Lung (tissue), 12 donors: ENCODE results near the gene MS4A18. TPM values are rescaled to one million over a fixed set of nuclear protein-coding genes. Genes with fewer than 3 reads are reported as not detected.
"Not testable (repeated sequence)": the region's sequence is repeated elsewhere in the genome, so short reads cannot be mapped to it uniquely, and the experiment has no call there.

Experiments used
- ATAC-seq: fragments of 200-7000 bp; cut with Tn5 transposase; one replicate; pipeline ENCODE4 v1.9.1; 2020; ENCODE audit warnings: moderate number of reproducible peaks; ENCODE audit not compliant: insufficient read depth, low FRiP score
- DNase-seq, 3 donors: peaks; one replicate each; pipeline ENCODE4 v3.0.0-alpha.2; 2013 to 2017
- H3K27ac ChIP-seq, 2 donors: one replicate each; pipeline ENCODE4 v1.5.1; 2013; ENCODE audit warnings: mild to moderate bottlenecking in 2 of 2, moderate library complexity in 2 of 2, control low read depth in 1 of 2, inconsistent platforms in 1 of 2, low read depth in 1 of 2, low read length in 1 of 2
- H3K27me3 ChIP-seq, 3 donors: one replicate each; pipeline ENCODE4 v1.5.1; 2013; ENCODE audit warnings: low read length in 2 of 3; ENCODE audit not compliant: control insufficient read depth in 3 of 3, insufficient read depth in 3 of 3
- H3K36me3 ChIP-seq, 4 donors: one replicate each; pipeline ENCODE4 v1.5.1; 2013; ENCODE audit warnings: low read length in 4 of 4, mild to moderate bottlenecking in 1 of 4, moderate library complexity in 1 of 4; ENCODE audit not compliant: control insufficient read depth in 4 of 4, insufficient read depth in 4 of 4
- H3K4me1 ChIP-seq, 5 donors: one replicate each; pipeline ENCODE4 v1.5.1; 2013; ENCODE audit warnings: low read length in 5 of 5, mild to moderate bottlenecking in 2 of 5, moderate library complexity in 1 of 5; ENCODE audit not compliant: control insufficient read depth in 5 of 5, insufficient read depth in 5 of 5
- H3K4me3 ChIP-seq: one replicate; pipeline ENCODE4 v1.5.1; 2013; ENCODE audit warnings: mild to moderate bottlenecking, control low read depth, moderate library complexity
- H3K9ac ChIP-seq, 2 donors: one replicate each; pipeline ENCODE4 v1.5.1; 2013; ENCODE audit warnings: low read length in 2 of 2, control low read depth in 1 of 2; ENCODE audit not compliant: insufficient read depth in 1 of 2
- H3K9me3 ChIP-seq, 4 donors: one replicate each; pipeline ENCODE4 v1.5.1; 2013; ENCODE audit warnings: low read length in 3 of 4, mild to moderate bottlenecking in 1 of 4, moderate library complexity in 1 of 4; ENCODE audit not compliant: control insufficient read depth in 4 of 4, insufficient read depth in 3 of 4
- CTCF ChIP-seq: IDR thresholded peaks from 2 replicates; pipeline ENCODE4 v1.5.1; 2012; ENCODE audit warnings: mild to moderate bottlenecking; ENCODE audit errors: control extremely low read depth, extremely low read depth
- WGBS, 2 donors: extraction: QIAGEN DNeasy Blood & Tissue Kit; methylation state at CpG; one replicate each; pipeline ENCODE4 v1.1.7; 2013; 5-methylcytosine and 5-hydroxymethylcytosine counted together
- polyA plus RNA-seq, 2 donors: library from polyadenylated mRNA; stranded (reverse); fragments of 200-250 nt; gene quantifications; one replicate each; pipeline ENCODE4 v1.2.1, GENCODE V29; 2013
- total RNA-seq, 2 donors: library from RNA; depleted of rRNA in 1 of 2; stranded (reverse); fragments of >200 nt in 1 of 2; gene quantifications; one replicate each; pipeline ENCODE4 v1.2.1, GENCODE V29; 2014 to 2021
- donor health status: control.
- donor health status: control.
- donor health status: Bipolar disorder and iron deficiency.
- donor health status: healthy.
- donor health status: DM: yes; HTN: yes; CAD: no.

The MS4A18 gene
- total and polyA plus RNA-seq, 4 donors, result 0.03 TPM; not detected in 3

- H3K27ac ChIP-seq, result no peak within 1 kb of the TSS
- no peaks in the 10 kb centered on the region for H3K27me3 ChIP-seq
- ATAC-seq (peak; percentile 64), DNase-seq (peak in 2 of 3 donors; percentile 17 to 49)
- H3K4me1 ChIP-seq, result peaks cover 0 to 3% (median 0%) of the 10 kb centered on the region in 5 donors
- TF ChIP-seq CTCF, result no peak
- peak within 1 kb of the TSS; percentile 3 for H3K4me3 ChIP-seq
- no peak within 1 kb of the TSS for H3K9ac ChIP-seq
- H3K9me3 ChIP-seq, result peaks cover 0 to 4% (median 0%) of the 10 kb centered on the region in 4 donors
- 51 to 59% methylated on average over 14 of the region's 14 CpGs for WGBS, 2 donors
- no peaks in the 10 kb centered on the region for H3K36me3 ChIP-seq
Measured at GRCh38 chr11:60756307-60757032, 31.9 kb downstream of the MS4A18 start, which contains the start of gene MS4A15. Gene MS4A15, plus strand, starts transcription at chr11:60756867. Its CDS starts 6,867 bp downstream, at chr11:60763734.

GRCh38 chr11:60757231-60757800, 32.8 kb downstream of the MS4A18 start:
- ATAC-seq, result no peak
- Histone ChIP-seq H3K4me1 (peaks cover 0 to 3% (median 0%) of the 10 kb centered on the region in 5 donors), H3K27ac (no peak overlapping the region), H3K4me3 (peak overlapping the region; percentile 3), H3K36me3 (no peaks in the 10 kb centered on the region), H3K27me3 (no peaks in the 10 kb centered on the region), H3K9ac (no peak overlapping the region), H3K9me3 (peaks cover 0 to 4% (median 0%) of the 10 kb centered on the region in 4 donors)
- WGBS, 2 donors, result 87 to 90% methylated on average over 19 of the region's 19 CpGs
- no peak for TF ChIP-seq CTCF
- DNase-seq, result no peak

- not testable (repeated sequence) for H3K4me1 ChIP-seq, H3K27me3 ChIP-seq, H3K4me3 ChIP-seq, H3K27ac ChIP-seq, DNase-seq, H3K9ac ChIP-seq, H3K36me3 ChIP-seq, H3K9me3 ChIP-seq, ATAC-seq
- WGBS, 2 donors, result 90 to 95% methylated on average over 4 of the region's 4 CpGs
Measured at GRCh38 chr11:60758671-60759070, 34.2 kb downstream of the MS4A18 start.

- DNase-seq, H3K4me3 ChIP-seq, H3K27me3 ChIP-seq, ATAC-seq, H3K36me3 ChIP-seq, H3K27ac ChIP-seq, H3K9ac ChIP-seq, H3K4me1 ChIP-seq, H3K9me3 ChIP-seq: not testable (repeated sequence)
- WGBS, 2 donors, result 62 to 73% methylated on average over 22 of the region's 22 CpGs
Measured at GRCh38 chr11:60759438-60760225, 35.1 kb downstream of the MS4A18 start.
